22Rv1 (cell line): ENCODE data around the gene APBA2.

Source experiments
- CTCF ChIP-seq: fragments of 450-650 bp; IDR thresholded peaks from 2 replicates; pipeline ENCODE4 v1.5.1; 2017; ENCODE audit warnings: mild to moderate bottlenecking
- ZFX ChIP-seq: fragments of 450-650 bp; IDR thresholded peaks from 2 replicates; pipeline ENCODE4 v1.6.1; 2017; ENCODE audit warnings: antibody characterized with exemption, borderline replicate concordance

GRCh38 chr15:28987337-28987736 is 101.6 kb downstream of the APBA2 start:
- TF ChIP-seq CTCF, result no peak
- TF ChIP-seq ZFX, result no peak
